Suprapubic skin (tissue), 4 donors: ENCODE measurements around the gene CNTNAP4. TPM values are rescaled to one million over a fixed set of nuclear protein-coding genes. Genes with fewer than 3 reads are reported as not detected.

Source experiments
- DNase-seq, 2 donors: peaks; one replicate each; pipeline ENCODE4 v3.0.0-alpha.2; 2019; ENCODE audit warnings: low spot score in 2 of 2
- H3K27ac ChIP-seq: fragments of 200-600 bp; sonication (generic); one replicate; pipeline ENCODE4 v1.5.1; 2019
- H3K27me3 ChIP-seq: fragments of 200-600 bp; sonication (generic); one replicate; pipeline ENCODE4 v1.5.1; 2019
- H3K36me3 ChIP-seq: fragments of 200-600 bp; sonication (generic); one replicate; pipeline ENCODE4 v1.5.1; 2019
- H3K4me1 ChIP-seq: fragments of 200-600 bp; sonication (generic); one replicate; pipeline ENCODE4 v1.5.1; 2019
- H3K4me3 ChIP-seq: fragments of 200-600 bp; sonication (generic); one replicate; pipeline ENCODE4 v1.5.1; 2019; ENCODE audit warnings: mild to moderate bottlenecking
- H3K9me3 ChIP-seq: fragments of 200-600 bp; sonication (generic); one replicate; pipeline ENCODE4 v1.5.1; 2019
- EP300 ChIP-seq: sonication (generic); formaldehyde crosslinking; IDR thresholded peaks from one replicate; pipeline ENCODE4 v1.6.1; 2017; ENCODE audit warnings: antibody characterized with exemption
- POLR2A ChIP-seq, 2 donors: fragments of 450-650 bp; IDR thresholded peaks; one replicate each; pipeline ENCODE4 v1.6.1; 2017; ENCODE audit warnings: antibody characterized with exemption in 2 of 2, mild to moderate bottlenecking in 2 of 2, moderate library complexity in 2 of 2
- POLR2AphosphoS5 ChIP-seq, 3 donors: sonication (generic); formaldehyde crosslinking; IDR thresholded peaks; one replicate each; pipeline ENCODE4 v1.6.1; 2017; ENCODE audit warnings: antibody characterized with exemption in 3 of 3
- WGBS: methylation state at CpG from one replicate; pipeline ENCODE4 v1.1.5; 2018; 5-methylcytosine and 5-hydroxymethylcytosine counted together
- total RNA-seq, 4 donors: library from RNA; depleted of rRNA; stranded (reverse); fragments of >200 nt; gene quantifications; one replicate each; pipeline ENCODE4 v1.1.0, GENCODE V29; 2016
- TF ChIP-seq, protein P1 (sequence below), 2 donors: fragments of 200-600 bp in 1 of 2; fragments of 450-650 bp in 1 of 2; sonication (generic) in 1 of 2; IDR thresholded peaks; one replicate each; pipeline ENCODE4 v1.5.1; 2016 to 2019; ENCODE audit warnings: antibody characterized with exemption in 2 of 2, mild to moderate bottlenecking in 1 of 2, moderate library complexity in 1 of 2

The CNTNAP4 gene
- total RNA-seq, 4 donors from 2014 or later = not detected

GRCh38 chr16:76292218-76292617, 15.0 kb downstream of the CNTNAP4 start:
- Histone ChIP-seq H3K27ac (no peak overlapping the region), H3K9me3 (no peaks in the 10 kb centered on the region), H3K36me3 (no peaks in the 10 kb centered on the region), H3K27me3 (peaks cover 3% of the 10 kb centered on the region), H3K4me1 (no peaks in the 10 kb centered on the region), H3K4me3 (no peak overlapping the region)
- 60% methylated on average over 5 of the region's 5 CpGs for WGBS
- no peak for DNase-seq
- no peak for TF ChIP-seq EP300
- no peak for TF ChIP-seq POLR2AphosphoS5 (IDR thresholded peaks at IDR 0.05)
- no peak for TF ChIP-seq POLR2A (IDR thresholded peaks at IDR 0.05)
- TF ChIP-seq, protein P1, sequence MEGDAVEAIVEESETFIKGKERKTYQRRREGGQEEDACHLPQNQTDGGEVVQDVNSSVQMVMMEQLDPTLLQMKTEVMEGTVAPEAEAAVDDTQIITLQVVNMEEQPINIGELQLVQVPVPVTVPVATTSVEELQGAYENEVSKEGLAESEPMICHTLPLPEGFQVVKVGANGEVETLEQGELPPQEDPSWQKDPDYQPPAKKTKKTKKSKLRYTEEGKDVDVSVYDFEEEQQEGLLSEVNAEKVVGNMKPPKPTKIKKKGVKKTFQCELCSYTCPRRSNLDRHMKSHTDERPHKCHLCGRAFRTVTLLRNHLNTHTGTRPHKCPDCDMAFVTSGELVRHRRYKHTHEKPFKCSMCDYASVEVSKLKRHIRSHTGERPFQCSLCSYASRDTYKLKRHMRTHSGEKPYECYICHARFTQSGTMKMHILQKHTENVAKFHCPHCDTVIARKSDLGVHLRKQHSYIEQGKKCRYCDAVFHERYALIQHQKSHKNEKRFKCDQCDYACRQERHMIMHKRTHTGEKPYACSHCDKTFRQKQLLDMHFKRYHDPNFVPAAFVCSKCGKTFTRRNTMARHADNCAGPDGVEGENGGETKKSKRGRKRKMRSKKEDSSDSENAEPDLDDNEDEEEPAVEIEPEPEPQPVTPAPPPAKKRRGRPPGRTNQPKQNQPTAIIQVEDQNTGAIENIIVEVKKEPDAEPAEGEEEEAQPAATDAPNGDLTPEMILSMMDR (IDR thresholded peaks at IDR 0.05) = no peak

DNA sequence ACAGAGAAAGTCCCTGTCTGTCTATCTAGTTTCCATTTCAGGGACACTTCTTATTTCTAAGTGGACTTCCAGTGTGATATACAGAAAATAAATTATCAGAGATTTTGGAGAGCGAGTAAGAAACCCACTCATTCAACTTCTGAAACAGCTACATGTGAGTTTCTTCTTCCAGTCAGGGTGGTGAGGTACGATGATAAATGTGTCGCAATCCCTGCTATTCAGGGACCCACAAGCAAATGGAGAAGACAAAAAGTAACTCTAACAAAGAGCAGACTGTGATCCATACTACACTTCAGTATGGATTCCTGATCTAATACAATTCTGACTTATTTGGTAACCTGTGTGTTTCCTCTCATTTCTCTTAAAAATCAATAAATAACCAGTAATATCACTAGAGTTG, 16.8 kb downstream of the CNTNAP4 start:
- DNase-seq = no peak
- Histone ChIP-seq H3K27ac (no peak overlapping the region), H3K9me3 (no peaks in the 10 kb centered on the region), H3K27me3 (peaks cover 3% of the 10 kb centered on the region), H3K4me3 (no peak overlapping the region), H3K4me1 (no peaks in the 10 kb centered on the region), H3K36me3 (no peaks in the 10 kb centered on the region)
- 88% methylated on average over 3 of the region's 3 CpGs for WGBS
- TF ChIP-seq EP300 (no peak), POLR2A (IDR thresholded peaks at IDR 0.05) (no peak), POLR2AphosphoS5 (IDR thresholded peaks at IDR 0.05) (no peak)
- TF ChIP-seq, protein P1 (IDR thresholded peaks at IDR 0.05) = no peak

DNA sequence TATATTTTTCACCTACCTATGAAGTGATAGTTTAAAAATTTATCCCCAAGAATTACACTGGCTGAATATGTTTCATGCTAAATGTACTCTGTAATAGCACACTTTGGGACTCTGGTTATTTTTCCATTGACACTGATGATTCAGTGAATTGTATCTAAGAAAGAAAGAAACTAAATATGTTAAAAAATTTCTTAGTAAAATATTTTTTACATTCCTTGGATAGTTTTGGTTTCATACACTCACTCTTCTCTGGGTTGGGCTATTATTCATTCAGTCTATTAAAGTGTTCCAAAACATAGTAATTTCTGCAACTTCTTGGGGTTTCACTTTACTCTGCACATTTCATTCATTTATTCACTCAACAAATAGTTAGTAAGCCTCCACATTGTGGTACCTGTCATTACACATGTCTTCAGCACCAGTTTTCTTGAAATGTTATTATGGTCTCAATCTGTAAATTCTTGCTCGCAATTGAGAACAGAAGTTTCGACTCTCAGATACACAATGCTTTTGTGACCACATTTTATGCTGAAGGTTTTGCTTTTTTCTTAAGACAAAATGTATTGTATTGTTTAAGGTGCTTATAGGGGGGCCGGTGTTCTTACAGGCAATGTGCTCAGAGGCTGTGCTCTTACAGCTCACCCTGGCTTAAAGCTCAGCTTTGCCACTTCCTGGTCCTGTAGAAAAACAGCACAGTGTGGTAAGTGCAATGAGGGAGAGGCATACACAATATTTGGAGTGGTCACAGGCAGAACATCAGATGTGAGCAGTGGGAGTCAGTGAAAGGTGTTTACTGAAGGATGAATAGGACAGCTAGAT, 17.4 kb downstream of the CNTNAP4 start:
- 95% methylated on average over 3 of the region's 3 CpGs for WGBS
- TF ChIP-seq EP300 (no peak), POLR2AphosphoS5 (IDR thresholded peaks at IDR 0.05) (no peak), POLR2A (IDR thresholded peaks at IDR 0.05) (no peak)
- DNase-seq = no peak
- Histone ChIP-seq H3K27ac (no peak overlapping the region), H3K9me3 (no peaks in the 10 kb centered on the region), H3K4me3 (no peak overlapping the region), H3K4me1 (no peaks in the 10 kb centered on the region), H3K27me3 (peaks cover 3% of the 10 kb centered on the region), H3K36me3 (no peaks in the 10 kb centered on the region)

GRCh38 chr16:76297941-76298340, 20.7 kb downstream of the CNTNAP4 start:
- TF ChIP-seq POLR2A (IDR thresholded peaks at IDR 0.05) (no peak), EP300 (no peak)
- 76% methylated on average over 3 of the region's 3 CpGs for WGBS

DNA sequence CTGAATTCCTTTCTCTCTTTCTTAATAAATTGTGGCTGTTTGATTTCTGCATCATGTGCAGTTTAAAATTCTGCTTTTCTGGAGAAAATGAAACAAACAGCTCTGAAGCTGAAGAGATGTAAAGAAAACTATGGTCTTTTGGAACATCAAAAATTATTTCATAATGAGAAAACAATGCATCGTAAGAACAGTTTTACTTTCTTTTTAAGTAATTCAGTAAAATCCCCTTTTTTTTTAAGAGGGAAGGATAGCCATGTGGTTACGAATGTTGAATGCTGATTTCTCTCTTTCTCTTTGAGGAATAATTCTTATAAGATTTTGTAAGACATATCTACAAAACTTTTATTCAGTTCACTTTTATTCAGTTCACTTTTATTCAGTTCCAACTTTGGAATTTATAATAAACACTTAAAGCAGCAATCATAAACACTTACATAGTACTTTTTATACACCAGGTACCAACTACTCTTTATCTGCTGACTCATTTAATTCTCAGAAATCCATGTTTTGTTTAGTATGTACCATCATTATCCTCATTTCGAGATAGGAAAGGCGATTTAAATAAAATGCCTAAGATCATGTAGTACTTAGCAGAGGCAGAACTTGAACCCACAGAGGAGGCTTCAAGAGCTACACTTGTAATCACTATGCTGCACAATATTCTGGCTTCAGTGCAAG, 26.6 kb downstream of the CNTNAP4 start:
- Histone ChIP-seq H3K4me3 (no peak overlapping the region), H3K9me3 (peaks cover 3% of the 10 kb centered on the region), H3K27me3 (no peaks in the 10 kb centered on the region), H3K27ac (no peak overlapping the region), H3K36me3 (no peaks in the 10 kb centered on the region), H3K4me1 (no peaks in the 10 kb centered on the region)
- TF ChIP-seq, protein P1 (IDR thresholded peaks at IDR 0.05) = no peak
- no peak for TF ChIP-seq POLR2A (IDR thresholded peaks at IDR 0.05)
- TF ChIP-seq POLR2AphosphoS5 (IDR thresholded peaks at IDR 0.05) = no peak
- no peak for TF ChIP-seq EP300
- DNase-seq = no peak
- WGBS = 80% methylated on average over 4 of the region's 4 CpGs

More at GRCh38 chr16:76297941-76298340, 20.7 kb downstream of the CNTNAP4 start:
- Histone ChIP-seq H3K9me3 (no peaks in the 10 kb centered on the region), H3K4me3 (no peak overlapping the region), H3K4me1 (no peaks in the 10 kb centered on the region), H3K27me3 (peaks cover 3% of the 10 kb centered on the region), H3K27ac (no peak overlapping the region), H3K36me3 (no peaks in the 10 kb centered on the region)
- DNase-seq = no peak
